ENCODE measurements around the gene MRPL28.
"Not testable (repeated sequence)": the region's sequence is repeated elsewhere in the genome, so short reads cannot be mapped to it uniquely, and the experiment has no call there.

MRPL28 gene

DNA sequence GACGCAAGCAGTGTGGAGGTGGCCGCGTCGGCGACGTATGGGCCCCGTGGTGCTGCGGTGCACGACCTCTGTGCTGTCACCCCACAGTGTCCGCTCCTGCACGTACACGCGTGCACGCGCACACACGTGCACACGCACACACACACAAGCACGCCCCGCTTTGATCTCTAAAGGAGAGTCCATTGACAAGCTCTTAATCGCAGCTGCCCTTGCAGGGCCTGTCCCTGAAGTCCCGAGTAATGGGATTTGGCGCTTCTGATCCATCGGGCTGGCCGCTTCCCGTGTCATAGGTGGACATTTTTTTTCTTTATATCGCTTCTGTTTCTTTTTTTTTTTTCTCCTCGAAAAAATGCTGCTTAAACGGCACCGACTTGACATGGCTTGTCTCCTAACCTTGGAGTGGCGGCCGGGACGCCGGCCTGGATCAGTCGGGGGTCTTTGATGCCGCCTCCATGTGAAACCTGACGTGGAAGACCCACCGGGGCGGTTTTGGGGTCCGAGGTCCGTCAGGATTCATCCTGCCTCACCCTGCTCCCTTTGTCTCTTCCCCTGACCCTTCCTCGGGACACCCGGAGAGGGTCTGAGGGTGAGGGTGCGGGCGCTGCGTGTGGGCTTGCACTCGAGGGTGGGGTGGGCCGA, 9.5 kb downstream of the MRPL28 start:
- no peak for DNase-seq (ENCODE audit: low read depth in 2 of 2)

DNA sequence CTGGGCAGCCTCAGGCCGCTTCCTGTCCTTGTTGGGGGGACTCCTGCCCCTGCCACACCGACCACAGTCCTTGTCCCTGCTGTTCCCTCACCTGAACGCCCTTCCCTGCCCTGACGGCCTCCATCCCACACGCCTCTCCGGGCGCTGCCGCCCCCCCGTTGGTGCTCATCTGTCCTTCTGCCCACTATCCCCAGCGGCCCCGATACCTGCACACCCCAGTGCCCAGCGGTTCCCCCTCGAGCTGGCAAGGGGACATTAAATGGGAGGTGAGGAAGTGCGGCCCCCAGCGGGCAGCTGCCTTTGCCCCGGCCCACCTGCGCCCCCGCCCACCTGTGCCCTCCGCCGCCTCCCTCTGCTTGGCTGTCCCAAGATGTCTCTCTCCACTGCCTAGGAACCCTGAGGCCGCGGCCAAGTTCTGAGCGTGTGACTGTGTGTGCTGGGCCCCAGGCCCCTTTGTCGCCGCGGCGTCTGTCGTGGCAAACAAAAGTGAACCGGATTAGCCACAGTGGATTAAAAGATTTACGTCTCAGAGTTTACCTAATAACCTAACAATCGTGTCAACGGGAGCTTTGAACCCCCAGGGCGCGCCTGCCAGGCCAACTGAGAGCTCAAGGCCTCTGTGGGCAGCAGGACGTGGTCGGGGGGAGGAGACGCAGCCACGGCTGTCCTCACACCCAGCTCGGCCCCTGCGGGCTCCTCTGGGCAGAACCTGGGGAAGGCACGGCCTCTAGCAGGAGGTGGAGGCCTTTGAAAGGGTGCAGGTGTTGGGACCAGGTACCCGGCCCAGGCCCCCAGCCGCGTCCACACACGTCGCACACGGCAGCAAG, 10.3 kb downstream of the MRPL28 start:
- DNase-seq (ENCODE audit: low read depth in 2 of 2): no peak

DNA sequence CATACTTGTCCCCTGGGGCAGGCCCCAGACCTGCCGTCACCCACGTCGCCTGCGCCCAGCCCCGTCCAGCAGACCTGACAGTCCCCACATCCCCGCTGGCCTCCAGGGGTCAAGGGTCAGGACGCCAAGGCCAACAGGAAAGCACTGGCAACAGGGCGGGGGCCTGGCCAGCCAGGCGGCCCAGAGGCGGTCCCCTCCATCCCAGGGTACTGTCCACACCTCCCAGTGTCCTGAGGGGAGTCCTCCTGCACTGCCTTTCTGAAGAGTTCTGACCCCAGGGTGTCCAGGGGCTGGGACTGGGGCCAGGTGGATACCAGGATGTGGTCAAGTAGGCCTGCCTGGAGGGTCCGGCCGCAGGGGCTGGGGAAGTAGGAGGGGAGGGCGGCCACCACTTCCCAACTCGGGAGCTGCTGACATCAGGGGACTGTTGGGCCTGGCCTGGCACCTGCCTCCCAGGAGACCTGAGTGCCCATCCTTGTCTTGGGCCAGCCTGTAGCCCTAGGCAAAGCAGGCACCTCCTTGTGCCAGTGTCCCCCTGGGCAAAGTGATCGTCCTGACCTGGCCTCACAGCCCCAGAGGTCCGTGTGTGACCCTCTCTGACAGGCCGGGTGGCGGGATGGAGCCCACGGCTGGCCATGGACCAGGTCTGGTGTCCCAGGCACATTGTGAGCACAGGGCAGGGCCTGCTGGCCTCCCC, 11.1 kb downstream of the MRPL28 start:
- DNase-seq (ENCODE audit: low read depth in 2 of 2): no peak

DNA sequence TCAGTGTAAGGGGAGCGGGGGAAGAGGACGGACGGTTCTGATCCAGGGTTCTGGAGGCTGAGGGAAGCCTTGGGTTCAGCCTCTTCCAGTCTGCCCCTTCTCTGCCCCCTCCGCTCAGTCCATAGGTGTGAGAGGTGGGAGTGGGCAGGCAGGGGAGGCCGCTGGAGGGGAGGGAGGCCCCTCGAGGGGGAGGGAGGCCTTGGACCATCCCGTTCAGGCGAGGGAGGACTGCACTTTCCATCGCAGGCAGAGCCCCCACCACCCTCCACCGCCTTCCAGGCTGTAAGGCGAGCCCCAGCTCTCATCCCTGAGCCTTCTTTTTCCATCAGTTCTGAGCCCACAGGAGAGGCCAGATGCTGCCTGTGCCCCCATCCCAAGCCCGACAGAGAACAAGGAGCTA, 13.6 kb downstream of the MRPL28 start:
- no peak for DNase-seq (ENCODE audit: low read depth in 2 of 2)

DNA sequence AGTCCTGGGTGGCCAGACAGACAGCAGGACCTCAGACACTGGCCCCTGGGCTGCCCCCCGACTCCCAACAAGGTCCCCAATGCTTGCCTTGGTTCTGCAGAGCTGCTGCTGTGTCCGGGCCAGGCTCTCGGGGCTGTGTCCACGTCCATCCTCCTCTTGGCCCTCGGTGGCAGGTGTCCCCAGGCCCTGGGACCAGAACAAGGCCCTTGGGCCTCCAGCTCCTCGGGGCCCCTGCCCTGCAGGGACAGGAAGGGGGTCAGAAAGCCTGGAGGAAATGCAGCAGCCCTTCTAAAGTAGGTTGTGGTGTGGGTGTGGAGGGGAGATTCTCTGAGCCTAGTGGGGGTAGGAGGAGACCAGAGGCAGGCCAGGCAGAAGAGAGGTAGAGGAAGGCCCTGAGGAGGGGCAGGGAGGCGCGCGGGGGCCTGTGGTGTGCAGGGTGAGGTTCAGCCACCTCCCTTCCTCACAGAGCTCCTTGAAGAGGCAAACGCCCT, 15.3 kb downstream of the MRPL28 start:
- no peak for DNase-seq (ENCODE audit: low read depth in 2 of 2)

DNA sequence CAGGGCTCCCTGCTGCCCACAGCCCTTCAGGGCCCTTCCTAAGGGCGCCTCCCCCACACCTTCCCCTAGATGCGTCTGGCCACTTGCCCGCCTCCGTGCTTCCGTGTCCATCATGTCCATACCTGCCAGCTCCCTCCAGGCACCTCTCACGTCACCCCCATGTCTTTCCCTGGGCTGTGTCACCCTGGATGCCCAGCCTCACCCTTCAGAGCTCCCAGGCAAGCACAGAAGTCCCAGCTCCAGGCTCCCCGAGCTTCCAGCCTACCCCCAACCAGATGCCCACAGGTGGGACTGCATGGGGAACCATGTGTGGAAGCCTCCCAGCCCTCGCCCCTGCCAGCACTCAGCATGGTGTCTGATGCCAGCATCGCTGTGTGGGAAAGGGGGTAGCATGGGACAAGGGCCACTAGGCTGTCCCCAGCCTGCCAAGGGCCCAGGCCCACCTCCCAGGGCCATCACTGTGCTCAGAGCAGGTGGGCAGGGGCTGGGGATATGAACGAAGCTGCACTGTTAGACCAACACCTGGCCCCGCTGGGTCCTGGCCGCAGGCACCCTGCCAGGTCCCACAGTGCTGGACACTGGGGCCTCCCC, 16.0 kb downstream of the MRPL28 start:
- DNase-seq (ENCODE audit: low read depth in 2 of 2): no peak

DNA sequence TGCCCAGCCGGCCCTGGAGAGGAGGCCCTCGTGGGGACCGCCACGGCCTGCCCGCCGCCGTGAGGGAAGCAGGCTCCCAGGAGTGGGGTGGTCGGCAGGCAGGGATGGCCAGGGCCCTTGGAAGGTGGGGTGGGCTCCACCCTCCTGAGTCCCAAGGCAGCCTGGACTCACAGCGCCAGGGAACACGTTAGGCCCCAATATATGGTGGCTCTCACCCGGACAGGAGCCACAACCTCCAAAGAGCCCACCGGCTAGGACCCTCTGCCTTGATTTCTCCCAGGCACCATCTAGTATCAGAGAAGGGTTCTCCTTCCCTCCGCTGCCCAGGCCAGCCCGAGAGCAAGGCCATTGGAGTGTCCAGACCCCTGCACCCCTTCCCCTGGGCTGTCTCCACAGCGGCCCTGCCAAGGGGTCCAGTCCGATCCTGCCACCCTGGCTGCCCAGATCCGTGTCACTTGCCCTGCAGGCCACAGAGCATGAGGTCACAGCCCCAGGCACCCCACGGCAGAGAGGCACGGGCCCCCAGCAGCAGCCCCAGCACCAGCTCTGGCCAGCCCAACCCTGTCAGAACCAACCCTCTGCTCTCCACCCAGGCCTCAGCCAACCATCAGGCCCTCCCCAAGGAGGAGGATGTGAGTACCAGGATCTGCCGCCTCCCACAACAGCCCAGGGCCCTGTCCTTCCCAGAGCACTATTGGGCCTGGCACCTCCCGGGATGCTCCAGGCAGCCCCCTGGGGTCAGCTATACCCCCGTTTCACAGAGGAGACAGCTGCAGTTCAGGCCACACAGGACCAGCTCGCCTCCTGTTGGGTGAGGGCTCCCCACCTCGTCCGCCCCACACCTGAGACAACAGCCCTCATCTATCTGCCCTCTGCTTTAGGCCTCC, 16.7 kb downstream of the MRPL28 start:
- no peak for DNase-seq (ENCODE audit: low read depth in 2 of 2)

DNA sequence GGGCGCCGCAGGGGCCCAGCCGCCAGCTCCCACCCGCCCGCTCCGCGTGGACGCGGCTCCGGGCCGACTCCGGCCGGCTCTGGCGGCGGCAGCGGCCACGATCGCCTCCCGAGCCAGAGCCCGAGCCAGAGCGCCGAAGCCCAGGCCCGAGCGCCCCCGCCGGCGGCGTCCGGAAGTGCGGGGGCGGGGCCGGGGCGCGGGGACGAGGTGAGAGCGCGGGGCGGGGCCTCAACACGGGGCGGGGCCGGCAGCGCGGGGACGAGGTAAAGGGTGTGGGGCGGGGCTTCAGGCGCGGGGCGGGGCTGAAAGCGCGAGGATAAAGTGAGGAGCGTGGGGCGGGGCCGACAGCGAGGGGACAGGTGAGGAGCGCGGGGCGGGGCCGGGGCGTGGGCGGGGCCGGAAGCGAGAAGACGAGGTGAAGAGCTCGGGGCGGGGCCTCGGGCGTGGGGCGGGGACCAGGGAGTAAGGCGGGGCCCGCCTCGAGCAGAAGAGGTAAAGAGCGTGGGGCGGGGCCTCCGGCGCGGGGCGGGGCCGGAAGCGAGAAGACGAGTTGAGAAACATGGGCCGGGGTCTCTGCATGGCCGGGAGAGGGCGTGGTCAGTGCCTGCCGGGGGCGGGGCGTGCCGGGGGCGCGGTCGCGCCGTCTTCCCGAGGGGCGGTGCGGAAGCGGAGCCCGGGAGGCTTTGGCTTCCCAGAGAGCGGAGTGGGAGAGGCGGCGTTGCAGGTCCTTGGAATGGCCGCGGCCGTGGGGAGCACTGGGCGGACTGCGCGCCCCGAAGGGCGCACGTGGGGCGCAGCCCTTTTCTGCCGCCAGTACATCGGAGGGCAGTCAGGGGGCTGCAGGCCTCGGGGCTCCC, 17.6 kb downstream of the MRPL28 start, which contains the start of gene AXIN1:
TSS of gene AXIN1 (minus strand) at position 177 of the 857 bp plus-strand sequence. CDS start 5,698 bp downstream, outside the sequence.
- DNase-seq (ENCODE audit: low read depth in 2 of 2): peak; percentile 78 to 80

DNA sequence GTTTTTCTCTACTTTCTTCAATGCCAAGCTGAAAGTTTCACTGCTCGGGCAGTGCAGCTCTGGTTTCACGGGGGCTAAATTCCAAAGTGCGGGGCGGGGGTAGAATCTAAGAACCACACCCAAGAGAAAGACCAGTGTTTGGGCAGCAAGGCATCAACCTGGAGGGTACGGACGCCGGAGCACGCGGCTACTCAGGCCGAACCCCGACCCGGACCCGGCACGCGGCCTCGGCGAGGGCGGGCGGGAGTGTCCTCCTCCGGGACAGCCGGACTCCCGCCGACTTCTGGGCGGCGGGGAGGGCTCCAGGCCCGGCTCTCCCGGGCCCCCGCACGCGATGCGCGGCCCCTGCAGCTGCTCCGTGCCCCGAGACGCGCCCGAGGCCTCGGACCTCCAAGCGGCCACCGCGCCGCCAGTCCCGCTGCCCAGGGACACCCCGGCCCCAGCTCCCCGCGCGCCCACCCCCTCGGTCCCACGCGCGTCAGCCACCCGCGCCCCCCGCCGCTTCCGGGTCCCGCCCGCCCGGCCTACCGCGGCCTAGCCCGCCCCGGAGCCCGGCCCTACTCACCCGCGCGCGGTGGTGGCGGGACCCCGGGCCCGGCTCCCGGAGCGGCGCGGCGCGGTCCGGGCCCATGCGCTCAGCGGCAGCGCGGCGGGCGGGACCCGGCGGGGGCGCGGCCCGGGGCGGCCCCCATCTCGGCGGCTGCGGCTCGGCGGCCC, 18.4 kb downstream of the MRPL28 start:
- DNase-seq (ENCODE audit: low read depth in 2 of 2): no peak

DNA sequence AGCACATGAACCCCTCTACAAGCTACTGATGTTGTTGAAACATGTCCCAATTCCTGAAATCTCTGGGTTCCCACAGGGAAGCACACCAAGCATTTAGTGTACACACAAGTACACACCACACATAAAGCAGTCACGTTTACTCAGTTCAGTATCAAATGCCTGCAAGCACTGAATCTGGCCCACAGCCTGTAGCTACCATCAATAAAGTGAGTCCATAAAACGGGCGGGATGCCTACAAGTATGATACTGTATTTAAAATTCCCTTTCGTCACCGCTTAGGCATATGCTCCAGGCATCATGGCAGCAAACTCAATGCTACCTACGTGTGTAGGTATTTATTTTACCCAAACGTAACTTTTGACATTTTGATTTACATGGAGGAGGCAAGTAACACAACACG, 20.1 kb downstream of the MRPL28 start:
- DNase-seq (ENCODE audit: low read depth in 2 of 2): no peak

DNA sequence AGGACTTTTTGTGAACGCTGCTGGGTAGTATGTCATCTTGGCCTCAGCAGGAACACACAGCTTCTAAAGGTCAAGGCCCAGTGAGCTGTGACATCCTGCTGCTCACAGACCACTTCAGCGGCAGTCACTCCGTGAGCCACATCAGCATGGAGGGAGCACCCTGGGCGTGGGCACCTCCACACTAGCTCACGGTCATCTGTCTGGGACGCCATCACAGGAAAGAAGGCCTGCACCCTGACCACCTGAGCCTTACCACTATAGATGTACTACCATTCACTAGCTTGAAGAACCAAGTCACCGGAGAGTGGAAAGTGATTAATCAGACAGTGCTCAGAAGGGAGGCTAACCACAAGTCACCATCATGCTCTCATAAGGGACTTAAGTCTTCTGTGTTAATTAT, 21.1 kb downstream of the MRPL28 start:
- DNase-seq (ENCODE audit: low read depth in 2 of 2): no peak

DNA sequence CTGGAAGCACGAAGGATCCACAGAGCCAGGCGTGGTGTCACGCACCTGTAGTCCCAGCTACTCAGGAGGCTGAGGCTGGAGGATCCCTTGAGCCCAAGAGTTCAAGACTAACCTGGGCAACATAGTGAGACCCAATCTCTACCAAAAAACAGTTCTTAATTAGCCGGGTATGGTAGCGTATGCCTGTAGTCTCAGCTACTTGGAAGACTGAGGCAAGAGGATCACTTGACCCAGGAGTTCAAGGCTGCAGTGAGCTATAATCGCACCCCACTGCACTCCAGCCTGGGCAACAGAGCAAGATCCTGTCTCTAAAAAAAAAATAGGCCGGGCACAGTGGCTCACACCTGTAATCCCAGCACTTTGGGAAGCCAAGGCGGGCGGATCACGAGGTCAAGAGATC, 21.8 kb downstream of the MRPL28 start:
- not testable (repeated sequence) for DNase-seq (ENCODE audit: low read depth in 2 of 2)

DNA sequence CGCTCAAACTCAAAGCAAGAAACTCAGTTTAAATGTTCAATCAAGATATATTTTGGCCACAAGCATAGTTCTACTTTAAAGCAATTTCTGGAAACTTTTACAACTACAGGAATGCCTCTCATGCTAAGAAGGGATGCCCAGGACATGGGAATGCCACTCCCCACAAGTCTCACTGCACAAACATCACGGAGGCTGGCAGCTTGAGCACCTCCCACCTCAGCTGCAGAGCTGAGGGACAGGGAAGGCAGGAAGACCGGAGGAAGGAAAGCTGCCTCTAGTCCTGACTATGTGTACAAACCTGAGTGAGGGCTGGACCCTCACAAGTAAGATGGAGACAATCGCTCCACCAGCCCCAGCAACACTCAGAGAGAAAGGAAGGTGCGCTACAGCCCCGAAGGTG, 23.1 kb downstream of the MRPL28 start:
- DNase-seq (ENCODE audit: low read depth in 2 of 2): no peak

DNA sequence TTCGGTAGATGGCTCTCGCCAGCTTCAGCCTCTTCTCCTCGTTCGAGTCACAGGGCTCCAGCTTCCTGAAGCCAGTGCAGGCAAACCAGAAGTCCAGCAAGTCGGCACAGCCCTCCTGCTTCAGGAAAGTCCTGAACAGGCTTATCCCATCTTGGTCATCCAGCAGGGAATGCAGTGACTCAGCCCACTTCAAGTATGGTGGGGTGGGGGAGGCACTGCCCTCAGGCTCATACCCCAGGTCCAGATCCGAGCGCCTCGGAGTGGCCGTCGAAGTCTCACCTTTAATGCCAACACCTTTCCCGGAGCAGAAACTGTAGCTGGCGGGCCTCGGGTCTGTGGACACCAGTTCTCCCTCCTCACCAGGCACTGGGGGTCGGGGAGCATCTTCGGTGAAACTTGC, 23.8 kb downstream of the MRPL28 start:
- DNase-seq (ENCODE audit: low read depth in 2 of 2): no peak

DNA sequence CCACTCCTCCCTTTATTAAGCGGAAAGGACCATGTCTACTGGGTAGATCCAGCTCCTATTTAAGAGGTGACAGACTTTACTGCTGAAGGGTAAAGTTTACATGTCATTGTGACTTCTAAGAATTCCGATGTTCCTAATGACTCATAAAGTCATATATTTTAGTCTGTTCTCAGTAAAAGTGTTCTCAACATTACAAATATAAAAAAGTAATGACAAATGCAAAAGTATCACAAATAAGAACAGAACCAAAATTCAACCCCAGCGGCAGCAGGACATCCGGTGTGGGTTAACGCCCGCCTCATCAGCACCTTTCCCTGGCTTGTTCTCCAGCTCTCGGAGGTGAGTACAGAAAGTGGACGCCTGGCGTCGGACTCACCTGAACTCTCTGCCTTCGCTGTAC, 24.6 kb downstream of the MRPL28 start:
- no peak for DNase-seq (ENCODE audit: low read depth in 2 of 2)

DNA sequence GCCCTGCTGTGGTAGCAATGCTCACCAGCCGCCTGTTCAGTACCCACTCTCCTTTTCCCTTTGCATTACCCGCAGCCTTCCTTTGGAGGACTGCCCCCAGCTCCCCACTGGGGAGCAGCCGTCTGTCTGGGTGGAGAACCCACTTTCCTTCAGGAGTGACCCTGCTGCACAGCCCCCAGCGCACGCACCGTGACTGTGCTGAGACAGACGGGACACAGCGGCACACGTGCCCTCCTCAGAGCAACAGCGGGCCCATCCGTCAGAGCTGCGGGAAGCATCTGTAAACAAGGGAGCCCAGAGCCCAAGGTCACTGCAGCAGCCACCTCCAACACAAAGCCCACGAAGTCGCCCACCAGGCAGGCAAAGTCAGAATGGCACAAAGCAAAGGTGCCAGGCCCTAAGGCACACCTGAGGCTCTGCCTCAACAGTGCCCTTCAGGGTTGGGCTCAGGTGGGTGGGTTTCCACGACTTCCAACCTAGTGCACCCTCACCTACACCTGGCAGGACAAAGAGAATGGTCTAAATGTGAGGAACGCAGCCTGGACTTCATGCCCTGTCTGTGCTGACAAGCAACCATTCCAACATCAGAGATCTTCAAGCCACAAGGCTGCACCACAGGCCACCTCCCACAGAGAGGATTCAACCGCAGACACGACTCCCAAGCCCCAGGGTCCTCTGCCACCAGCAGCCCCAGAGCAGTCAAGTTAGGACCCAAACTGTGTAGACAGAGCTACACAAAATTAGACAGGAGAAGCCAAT, 27.7 kb downstream of the MRPL28 start:
- DNase-seq (ENCODE audit: low read depth in 2 of 2): no peak

DNA sequence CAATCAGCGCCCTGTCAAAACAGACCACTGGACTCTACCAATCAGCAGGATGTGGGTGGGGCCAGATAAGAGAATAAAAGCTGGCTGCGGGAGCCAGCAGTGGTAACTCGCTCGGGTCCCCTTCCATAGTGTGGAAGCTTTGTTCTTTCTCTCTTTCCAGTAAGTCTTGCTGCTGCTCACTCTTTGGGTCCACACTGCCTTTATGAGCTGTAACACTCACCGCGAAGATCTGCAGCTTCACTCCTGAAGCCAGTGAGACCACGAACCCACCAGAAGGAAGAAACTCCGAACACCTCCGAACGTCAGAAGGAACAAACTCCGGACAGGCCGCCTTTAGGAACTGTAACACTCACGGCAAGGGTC, 28.4 kb downstream of the MRPL28 start:
- DNase-seq (ENCODE audit: low read depth in 2 of 2): not testable (repeated sequence)

DNA sequence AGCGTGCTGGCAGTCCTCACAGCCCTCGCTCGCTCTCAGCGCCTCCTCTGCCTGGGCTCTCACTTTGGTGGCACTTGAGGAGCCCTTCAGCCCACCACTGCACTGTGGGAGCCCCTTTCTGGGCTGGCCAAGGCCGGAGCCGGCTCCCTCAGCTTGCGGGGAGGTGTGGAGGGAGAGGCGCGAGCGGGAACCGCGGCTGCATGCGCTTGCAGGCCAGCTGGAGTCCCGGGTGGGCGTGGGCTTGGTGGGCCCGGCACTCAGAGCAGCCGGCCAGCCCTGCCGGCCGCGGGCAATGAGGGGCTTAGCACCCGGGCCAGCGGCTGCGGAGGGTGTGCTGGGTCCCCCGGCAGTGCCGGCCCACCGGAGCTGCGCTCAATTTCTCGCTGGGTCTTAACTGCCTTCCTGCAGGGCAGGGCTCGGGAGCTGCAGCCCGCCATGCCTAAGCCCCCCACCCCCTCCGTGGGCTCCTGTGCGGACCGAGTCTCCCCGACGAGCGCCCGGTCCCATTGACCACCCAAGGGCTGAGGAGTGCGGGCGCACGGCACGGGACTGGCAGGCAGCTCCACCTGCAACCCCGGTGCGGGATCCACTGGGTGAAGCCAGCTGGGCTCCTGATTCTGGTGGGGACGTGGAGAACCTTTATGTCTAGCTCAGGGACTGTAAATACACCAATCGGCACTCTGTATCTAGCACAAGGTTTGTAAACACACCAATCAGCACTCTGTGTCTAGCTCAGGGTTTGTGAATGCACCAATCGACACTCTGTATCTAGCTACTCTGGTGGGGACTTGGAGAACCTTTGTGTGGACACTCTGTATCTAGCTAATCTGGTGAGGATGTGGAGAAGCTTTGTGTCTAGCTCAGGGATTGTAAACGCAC, 29.0 kb downstream of the MRPL28 start:
- not testable (repeated sequence) for DNase-seq (ENCODE audit: low read depth in 2 of 2)

Data from fibroblast of skin of left biceps (primary cell).